HG02610 (cell line): Measurements from ENCODE around the gene BMP3.
"Not testable (repeated sequence)": the region's sequence is repeated elsewhere in the genome, so short reads cannot be mapped to it uniquely, and the experiment has no call there.

Experiments
- ATAC-seq: cut with Tn5 transposase; IDR thresholded peaks from one replicate; pipeline ENCODE4 v1.9.1; 2021; ENCODE audit warnings: mild to moderate bottlenecking, moderate library complexity; ENCODE audit not compliant: unreplicated experiment

Gene BMP3, protein sequence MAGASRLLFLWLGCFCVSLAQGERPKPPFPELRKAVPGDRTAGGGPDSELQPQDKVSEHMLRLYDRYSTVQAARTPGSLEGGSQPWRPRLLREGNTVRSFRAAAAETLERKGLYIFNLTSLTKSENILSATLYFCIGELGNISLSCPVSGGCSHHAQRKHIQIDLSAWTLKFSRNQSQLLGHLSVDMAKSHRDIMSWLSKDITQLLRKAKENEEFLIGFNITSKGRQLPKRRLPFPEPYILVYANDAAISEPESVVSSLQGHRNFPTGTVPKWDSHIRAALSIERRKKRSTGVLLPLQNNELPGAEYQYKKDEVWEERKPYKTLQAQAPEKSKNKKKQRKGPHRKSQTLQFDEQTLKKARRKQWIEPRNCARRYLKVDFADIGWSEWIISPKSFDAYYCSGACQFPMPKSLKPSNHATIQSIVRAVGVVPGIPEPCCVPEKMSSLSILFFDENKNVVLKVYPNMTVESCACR

DNA sequence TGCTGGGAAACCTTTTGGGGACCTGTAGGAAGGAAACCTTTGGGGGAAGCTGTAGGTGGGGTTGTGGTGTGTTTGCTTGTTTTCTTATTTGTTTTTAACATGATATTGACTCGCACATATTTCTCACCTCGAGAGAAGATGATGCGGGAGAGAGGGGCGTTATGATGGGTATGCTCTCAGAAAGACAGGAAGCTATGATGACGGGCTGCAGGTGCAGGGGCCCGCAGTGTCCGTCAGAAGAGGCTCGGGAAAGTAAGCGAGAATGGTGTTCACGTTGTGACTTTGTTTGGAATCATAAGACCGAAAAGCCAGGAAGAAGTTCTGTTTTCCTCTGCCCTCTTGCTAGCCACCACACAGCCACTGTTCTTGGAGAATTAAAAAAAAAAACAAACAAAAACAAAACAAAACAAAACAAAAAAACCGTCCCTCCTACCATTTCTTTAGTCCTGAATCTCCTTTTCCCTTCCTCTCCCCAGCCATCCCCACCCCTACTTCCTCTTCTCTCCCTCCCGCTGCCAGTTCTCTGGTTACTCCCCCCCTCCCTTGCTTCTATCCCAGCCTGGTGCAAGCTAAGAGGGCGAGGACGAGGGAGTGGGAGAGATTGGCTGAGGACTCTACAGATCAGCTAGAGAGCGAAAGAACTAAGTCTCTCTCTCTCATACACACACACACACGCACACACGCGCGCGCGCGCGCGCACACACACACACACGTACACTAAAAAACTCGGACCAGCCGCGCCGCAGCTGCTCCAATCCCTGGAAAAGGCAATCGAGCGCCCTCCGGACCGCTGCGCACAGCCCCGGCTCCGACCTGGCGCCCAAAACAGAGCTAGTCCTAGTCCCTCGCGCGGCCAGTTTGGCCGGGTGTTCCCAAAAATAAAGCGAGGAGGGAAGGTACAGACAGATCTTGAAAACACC, at the start of gene BMP3:
TSS of gene BMP3 (plus strand) at position 648 of the 920 bp plus-strand sequence. CDS start 577 bp downstream, outside the sequence.
- no peak for ATAC-seq

GRCh38 chr4:80986011-80986410, 44.5 kb upstream of the BMP3 start:
- ATAC-seq, result no peak

DNA sequence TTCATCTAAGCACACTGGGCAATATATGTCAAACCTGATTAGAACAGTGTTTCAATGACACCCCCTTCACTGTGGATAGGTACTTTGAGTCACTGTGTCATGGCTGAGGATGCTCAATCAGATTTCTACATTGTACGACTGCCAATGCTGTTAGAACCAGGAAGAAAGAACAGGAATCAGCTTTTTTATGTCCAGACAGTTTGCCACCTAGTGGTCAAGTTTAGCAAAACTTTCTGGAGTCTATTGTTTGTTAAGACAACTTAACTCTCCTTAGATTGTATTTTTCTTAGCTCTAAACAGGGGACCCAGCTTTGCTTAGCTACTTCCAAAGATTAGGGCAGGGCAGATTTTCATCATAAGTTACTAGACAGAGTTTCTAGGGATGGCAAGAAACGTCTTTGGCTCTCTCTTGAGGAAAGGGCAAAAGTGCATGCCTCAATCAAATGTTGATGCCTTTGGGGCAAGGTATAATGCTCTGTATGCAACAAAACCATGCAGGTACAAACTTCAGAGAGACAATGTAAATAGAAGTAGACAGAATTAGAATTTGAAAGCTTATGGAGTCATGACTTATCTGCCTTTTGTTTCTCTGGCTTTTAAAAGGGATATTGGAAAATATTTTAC, 40.5 kb upstream of the BMP3 start:
- ATAC-seq, result peak; percentile 77

DNA sequence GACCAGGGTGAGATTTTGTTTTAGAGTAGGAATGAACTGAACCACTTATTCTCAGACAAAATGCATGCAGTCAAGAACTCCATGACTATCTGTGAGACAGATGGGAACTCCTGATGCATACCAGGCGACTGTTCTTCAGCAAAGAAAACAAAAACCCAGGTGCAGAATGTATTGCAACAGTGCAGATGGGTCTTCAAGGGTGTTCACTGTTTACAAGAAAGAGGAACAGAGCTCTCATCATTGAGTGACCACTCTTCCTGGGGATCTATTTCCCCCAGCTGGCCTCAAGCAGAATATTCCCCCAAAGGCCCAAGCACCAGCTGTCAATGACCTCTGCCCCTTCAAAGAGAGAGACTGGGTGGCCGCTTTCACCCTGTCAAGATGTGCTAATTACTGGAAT, 39.7 kb upstream of the BMP3 start:
- ATAC-seq, result no peak

DNA sequence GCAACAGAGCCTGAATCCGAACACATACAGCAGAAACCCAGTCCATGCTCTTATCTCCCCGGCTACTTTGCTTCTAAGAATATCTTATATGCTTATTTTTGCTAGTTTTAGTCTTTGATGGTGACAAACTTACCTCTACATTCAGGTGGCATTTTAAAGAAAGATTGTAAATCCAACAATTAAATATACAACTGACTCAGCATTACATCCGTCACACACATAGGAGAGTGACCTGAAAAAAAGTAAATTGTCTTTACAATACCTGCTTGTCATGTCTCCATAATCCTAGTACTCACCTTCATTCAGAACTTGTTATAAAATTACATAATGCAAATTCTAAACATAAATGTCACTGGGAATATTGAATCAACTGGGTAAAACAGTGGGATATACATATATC, 30.6 kb upstream of the BMP3 start:
- ATAC-seq, result no peak

DNA sequence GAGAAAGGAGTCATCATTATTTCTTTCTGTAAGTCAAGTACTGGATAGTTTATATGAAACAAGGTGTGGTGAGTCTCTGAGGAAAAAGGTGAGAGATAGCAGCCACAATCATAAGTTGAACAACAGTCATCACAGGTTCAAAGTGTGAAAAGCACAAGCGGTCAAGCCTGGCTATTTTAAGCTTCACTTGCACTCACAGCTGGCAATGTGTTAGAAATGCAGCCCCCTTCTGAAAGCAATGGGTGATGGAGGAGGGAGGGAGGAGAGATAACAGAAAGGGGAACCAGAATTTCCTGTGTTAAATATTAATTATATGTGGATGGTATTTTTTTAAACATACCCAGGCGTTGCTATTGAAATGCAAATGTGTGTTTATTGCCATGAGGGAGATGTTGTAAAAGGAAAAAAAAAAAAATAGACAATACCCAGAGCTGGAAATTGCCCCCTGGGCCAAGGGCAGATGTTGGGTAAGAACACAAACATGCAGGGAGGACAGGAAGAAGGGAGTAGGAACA, 26.9 kb upstream of the BMP3 start:
- peak; percentile 89 for ATAC-seq

DNA sequence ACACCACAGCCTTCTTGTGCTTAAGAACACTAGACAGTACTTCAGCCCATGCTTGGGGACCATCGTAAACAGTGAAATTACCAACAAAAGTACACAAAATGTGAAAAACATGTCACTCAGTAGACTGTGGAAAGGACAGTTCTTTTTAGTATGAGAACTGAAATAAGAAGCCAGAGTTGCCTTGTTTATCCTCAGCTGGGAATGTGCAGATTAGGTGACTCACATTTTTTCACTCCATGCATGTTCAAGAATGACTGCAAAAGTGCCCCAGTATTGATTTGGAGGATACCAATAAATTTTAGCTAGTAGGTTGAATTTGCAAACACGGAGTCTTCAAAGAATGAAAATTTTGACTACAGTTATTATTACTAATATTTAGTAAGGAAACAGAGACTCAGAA, 23.1 kb upstream of the BMP3 start:
- no peak for ATAC-seq

GRCh38 chr4:81016566-81016965, 13.9 kb upstream of the BMP3 start:
- ATAC-seq, result not testable (repeated sequence)

DNA sequence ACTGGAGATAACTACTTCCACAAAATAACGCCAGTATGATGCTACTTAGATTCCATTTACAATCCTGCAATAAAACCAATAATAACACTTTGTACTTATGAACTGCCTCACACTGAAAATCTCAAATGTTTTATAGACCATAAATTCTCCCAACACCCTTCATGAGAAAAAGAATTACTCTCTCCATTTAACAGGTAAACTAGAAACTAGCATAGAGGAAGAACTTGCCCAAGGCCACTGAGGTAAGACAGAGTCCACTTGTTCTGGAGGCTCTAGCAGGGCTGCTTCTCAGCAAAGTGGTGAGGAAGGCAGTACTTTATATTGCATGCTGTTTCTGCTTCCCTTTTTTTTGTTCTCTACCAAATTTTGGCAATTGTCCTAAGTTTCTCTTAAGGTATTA, 11.5 kb upstream of the BMP3 start:
- ATAC-seq, result no peak

DNA sequence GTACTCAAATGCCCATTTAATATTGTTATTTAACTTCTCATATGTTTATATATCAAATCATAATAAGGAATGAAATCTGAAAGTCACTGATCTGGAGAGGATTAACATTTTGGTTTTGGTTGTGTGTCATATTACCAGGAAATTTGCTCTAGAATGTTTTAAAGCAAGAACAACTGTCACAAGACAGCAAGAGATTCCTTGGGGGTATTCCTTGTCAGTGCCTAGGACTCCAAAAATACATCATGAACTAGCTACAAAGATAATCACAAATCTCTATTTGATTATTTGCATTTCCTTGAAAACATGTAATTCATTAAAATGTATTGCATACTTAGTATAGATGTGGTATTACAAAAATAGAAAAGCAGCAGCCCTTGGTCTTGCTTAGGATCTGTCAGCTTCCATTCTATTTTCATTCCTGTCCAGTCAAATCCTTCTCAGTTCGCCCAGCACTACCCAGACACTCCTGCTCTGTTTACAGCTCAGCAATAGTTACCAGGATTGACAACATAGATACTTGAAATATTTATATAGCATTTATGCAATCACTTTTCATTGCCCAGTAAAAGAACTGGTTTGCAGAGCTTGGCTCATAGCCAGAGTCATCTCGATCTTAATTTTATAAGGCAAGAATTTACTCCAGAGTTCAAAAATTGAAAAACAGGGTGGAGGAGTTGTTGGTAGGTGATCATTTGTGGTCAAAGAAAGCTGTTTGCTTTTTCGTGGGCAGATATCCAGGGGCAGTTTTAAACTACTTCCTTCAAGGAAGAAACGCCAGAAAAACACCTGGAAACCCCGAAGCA, 9.2 kb upstream of the BMP3 start:
- no peak for ATAC-seq

DNA sequence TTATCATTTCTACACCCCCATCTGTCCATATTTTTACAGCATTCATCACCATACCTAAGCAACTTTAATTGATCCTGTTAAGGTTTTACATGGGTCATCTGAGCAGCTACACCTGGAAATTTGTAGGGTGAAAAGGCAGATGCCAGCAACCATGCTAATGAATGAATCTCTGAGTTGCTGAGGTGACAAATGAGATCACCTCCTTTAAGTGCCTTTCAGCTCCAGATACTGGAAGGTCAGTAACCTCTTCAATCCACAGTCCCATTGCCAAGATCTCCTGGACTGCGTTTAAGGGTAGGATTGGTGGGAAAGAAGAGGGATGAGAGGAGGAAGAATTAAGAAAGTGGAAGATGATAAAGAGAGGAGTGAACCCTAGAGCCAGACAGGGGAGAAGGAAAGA, 8.5 kb upstream of the BMP3 start:
- no peak for ATAC-seq

DNA sequence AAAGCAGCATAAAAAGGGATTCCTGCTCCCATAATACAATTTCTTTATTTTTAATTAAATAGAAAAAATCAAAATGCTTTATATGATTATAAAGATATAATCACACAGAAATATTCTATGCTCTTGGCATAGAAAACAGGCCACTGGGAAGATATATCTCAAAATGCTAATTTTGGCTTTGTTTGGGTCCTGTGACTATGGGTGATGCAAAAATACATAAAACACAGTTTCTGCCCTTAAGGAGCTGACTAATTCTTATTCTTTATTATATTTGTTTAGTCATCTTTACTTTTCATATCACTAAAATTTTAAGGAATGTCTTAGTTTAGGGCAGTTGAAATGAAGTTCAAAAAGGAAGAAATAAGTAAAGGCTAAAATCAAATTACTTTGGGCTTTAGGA, 7.0 kb upstream of the BMP3 start:
- ATAC-seq, result no peak

GRCh38 chr4:81030981-81031791, 678 bp downstream of the BMP3 start:
- ATAC-seq, result no peak

GRCh38 chr4:81031796-81032551, 1.5 kb downstream of the BMP3 start:
- no peak for ATAC-seq

DNA sequence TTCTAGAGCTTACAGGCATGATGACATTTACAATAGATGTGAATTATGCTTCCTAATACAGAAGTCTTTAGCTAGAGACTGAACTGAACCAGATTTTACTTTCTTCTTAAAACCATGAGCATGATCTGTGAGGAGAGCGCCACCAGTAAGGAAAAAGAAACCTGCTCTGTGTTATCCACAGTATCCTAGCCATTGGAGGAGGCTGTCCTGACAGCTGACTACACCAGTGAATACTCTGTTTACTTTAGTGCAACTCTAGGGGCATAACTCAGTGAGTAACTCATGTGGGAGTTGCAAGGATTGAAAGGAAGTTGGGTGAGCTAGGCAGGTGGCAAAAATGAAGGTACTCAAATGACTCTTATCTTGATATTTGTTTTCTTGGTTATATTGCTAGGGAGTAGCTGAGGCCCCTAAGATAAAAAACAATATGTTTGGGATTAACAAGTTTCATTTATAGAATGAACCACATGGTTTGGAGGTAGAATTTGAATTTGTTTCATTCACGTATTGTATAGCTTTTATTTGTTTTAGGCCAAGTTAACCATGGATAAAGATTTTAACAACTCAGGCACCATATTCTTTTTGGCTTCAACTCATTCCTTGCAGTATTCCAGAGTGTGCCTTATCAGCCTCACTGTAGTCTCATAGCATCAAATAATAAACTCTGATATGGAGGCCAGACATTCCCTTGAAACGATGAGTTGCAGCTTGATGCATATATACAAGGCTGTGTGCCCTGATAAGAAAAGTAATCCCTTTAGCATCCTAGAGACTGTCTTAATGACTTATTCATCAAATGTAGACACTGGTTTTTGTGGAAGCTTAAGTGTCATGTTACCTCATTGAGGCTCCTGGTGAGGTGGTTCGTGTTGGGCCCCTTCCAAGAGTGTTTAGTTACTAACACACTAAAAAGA, 2.5 kb downstream of the BMP3 start:
- ATAC-seq, result no peak

DNA sequence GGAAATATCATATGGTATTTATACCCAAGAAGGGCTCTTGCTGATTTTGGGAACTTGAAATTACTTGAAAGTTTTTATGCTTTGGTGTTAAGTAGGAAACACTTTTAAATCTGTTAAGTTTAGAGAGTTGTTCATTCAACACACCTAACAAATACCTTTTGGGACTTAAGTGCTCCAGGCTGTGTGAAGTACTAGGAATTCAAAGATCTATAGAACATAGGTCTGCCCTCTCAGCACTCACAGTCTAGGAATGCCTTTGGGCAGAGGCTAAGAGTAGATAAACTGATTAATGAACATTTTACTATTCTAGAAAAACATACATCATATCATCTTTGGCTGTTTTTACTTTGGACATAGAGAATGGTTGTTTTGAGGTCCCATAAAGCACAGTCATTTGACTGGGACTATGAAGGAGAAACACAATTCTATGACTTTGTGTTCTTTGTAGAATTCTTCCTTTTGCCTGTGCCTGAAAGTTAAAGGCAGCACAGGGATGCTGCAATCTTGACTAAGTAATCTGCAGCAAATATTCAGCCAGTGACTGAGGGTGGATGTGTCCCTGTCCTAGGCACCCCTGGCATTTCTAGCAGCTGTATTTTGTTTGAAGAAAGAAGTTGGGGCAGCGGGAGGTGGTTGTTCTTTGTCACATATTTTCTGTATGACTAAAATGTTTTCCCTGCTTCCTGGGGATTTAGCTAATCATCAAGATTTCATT, 8.3 kb downstream of the BMP3 start:
- no peak for ATAC-seq

DNA sequence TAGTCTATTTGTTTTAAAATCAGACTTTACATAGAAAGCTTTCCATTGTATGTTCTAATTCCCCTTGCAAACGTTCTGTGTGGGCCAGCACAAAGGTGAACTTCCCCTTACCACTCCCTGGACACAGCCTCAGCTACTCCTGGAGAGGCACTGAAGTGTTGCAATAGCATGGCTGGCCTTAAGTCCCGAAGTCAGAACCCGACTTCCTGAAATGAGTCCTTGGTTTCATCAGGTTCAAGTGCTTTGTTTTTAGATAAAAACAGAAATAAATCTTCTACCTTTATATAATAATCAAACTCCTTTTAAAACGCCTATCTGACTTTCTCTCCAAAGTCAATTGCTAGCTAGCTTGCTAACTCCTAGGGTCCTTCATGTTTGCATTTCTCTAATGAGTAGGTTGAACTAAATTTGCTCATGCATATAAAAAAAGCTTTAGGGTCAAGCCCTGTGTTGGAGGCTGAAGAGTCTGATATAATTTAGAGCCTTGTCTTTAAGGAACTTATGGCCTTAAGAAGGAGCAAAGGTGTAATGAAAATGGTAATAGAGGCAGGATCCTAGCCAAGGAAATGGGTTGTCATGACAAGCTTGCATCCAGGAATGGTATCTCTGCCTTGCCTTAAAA, 9.0 kb downstream of the BMP3 start:
- ATAC-seq, result no peak
